ENCODE measurements around the gene RPL18. TPM values are rescaled to one million over a fixed set of nuclear protein-coding genes. Genes with fewer than 3 reads are reported as not detected.
A peak's percentile ranks its signal among the peaks of the same experiment; 100 is the strongest.

The RPL18 gene
- total and polyA plus RNA-seq, 9 of the 15 experiments (the other 6 are each of a cell fraction or from before 2014, with no cell fraction given), result 312 to 2,635 (median 1,653) TPM

GRCh38 chr19:48627865-48628314 is 8.9 kb upstream of the RPL18 start:
- no peak overlapping the region for H3K4me3 ChIP-seq
- FAIRE-seq (no peak), ATAC-seq (no peak), DNase-seq (ENCODE audit: extremely low read depth in 1 of 4, low spot score in 3 of 4) (no peak)
- BruUV-seq (replicated peaks), result no TSS peak
- no peak overlapping the region for H2AFZ ChIP-seq (ENCODE audit: low read depth, low read length)
- intact Hi-C loops (cut with micrococcal nuclease) (no loop called here), in situ Hi-C loops (cut with MboI) (no loop called here)
- no peaks in the 10 kb centered on the region for H4K20me1 ChIP-seq (replicated peaks; ENCODE audit: control insufficient read depth, insufficient read depth, low read length)
- H3K27ac ChIP-seq (ENCODE audit: extremely low read depth, low read depth, low read length), result no peak overlapping the region
- no peak overlapping the region for H3K4me2 ChIP-seq (ENCODE audit: insufficient read depth, low read length)
- ChIA-PET CTCF (ENCODE audit: low intra/inter-chr PET ratio) (no interaction called here), POLR2A (interaction anchor here (0.9 to 1.3 kb wide), 4 partner anchors 9 to 13 kb away, joined by 3 to 4 read pairs (median 4); partner anchors contain the start of genes FAM83E, RPL18 and SPHK2)
- peaks cover 5% of the 10 kb centered on the region; the same call in 1 of the 3 replicates for H3K36me3 ChIP-seq (ENCODE audit: control insufficient read depth, insufficient read depth, low read length)
- H3K79me2 ChIP-seq (ENCODE audit: control insufficient read depth, insufficient read depth, low read length), result no peaks in the 10 kb centered on the region
- H3K4me1 ChIP-seq (replicated peaks in 1 of 2; ENCODE audit: control insufficient read depth in 2 of 2, insufficient read depth in 2 of 2, low read length in 2 of 2), result peaks cover 22 to 75% of the 10 kb centered on the region in 2 experiments
- peak overlapping the region in 1 of 2 experiments; percentile 71; a peak in 1 of 4 replicates for H3K9ac ChIP-seq (ENCODE audit: insufficient read depth in 1 of 2, low read depth in 2 of 2, low read length in 2 of 2)
- H3K9me1 ChIP-seq (ENCODE audit: control insufficient read depth, insufficient read depth, low read length), result no peaks in the 10 kb centered on the region
- H3K27me3 ChIP-seq (ENCODE audit: control insufficient read depth in 2 of 2, insufficient read depth in 2 of 2, low read length in 2 of 2), result no peaks in the 10 kb centered on the region
- WGBS (ENCODE audit: insufficient coverage, low coverage, missing lambda C conversion rate), result 81% methylated on average over 11 of the region's 17 CpGs
- H3K9me3 ChIP-seq (replicated peaks; ENCODE audit: control insufficient read depth, insufficient read depth, low read depth, low read length), result no peaks in the 10 kb centered on the region
- no peak for TF ChIP-seq HDAC6 (IDR thresholded peaks at IDR 0.05; ENCODE audit: low read depth, low read length)
- peak; percentile 33; the same call in 1 of the 2 replicates for TF ChIP-seq RBFOX2 (IDR thresholded peaks at IDR 0.05; ENCODE audit: low read depth, low read length)
- TF ChIP-seq POLR2G (IDR thresholded peaks at IDR 0.05; ENCODE audit: low read depth, low read length), result peak; percentile 25; the same call in 1 of the 2 replicates

GRCh38 chr19:48627201-48627864 is 8.4 kb upstream of the RPL18 start:
- H2AFZ ChIP-seq (ENCODE audit: low read depth, low read length), result no peak overlapping the region
- TF ChIP-seq STAT5B (CRISPR knock-in tag; IDR thresholded peaks at IDR 0.05), result no peak
- TF ChIP-seq FOXK2 (conservative IDR thresholded peaks at IDR 0.05 in 1 of 2, IDR thresholded peaks at IDR 0.05 in 1 of 2; ENCODE audit: low read depth in 2 of 2), result no peak
- TF ChIP-seq BACH1 (tag; IDR thresholded peaks at IDR 0.05), result no peak
- TF ChIP-seq ZSCAN29 (IDR thresholded peaks at IDR 0.05), result no peak
- no peak for TF ChIP-seq GABPB2 (CRISPR knock-in tag; conservative IDR thresholded peaks at IDR 0.05)
- no peak for TF ChIP-seq ELK3 (CRISPR knock-in tag; IDR thresholded peaks at IDR 0.05)
- TF ChIP-seq SREBF1 (IDR thresholded peaks at IDR 0.05; ENCODE audit: borderline replicate concordance, low read depth, low read length), result no peak
- TF ChIP-seq FOXJ3 (CRISPR knock-in tag; IDR thresholded peaks at IDR 0.05), result no peak
- TF ChIP-seq GATA2 (CRISPR knock-in tag; IDR thresholded peaks at IDR 0.05), result no peak
- ChIA-PET POLR2A (interaction anchor here (0.6 to 1.3 kb wide), 4 partner anchors 8 to 112 kb away, joined by 3 to 4 read pairs (median 4); partner anchors contain the start of genes FAM83E, RPL18 and SPHK2), CTCF (ENCODE audit: low intra/inter-chr PET ratio) (no interaction called here)
- H3K4me1 ChIP-seq (replicated peaks in 1 of 2; ENCODE audit: control insufficient read depth in 2 of 2, insufficient read depth in 2 of 2, low read length in 2 of 2), result peaks cover 16 to 70% of the 10 kb centered on the region in 2 experiments
- H3K27ac ChIP-seq (ENCODE audit: extremely low read depth, low read depth, low read length), result no peak overlapping the region
- H3K79me2 ChIP-seq (ENCODE audit: control insufficient read depth, insufficient read depth, low read length), result no peaks in the 10 kb centered on the region
- intact Hi-C loops (cut with micrococcal nuclease) (no loop called here), in situ Hi-C loops (cut with MboI) (no loop called here)
- H3K4me2 ChIP-seq (ENCODE audit: insufficient read depth, low read length), result no peak overlapping the region
- peak overlapping the region in 1 of 2 experiments; percentile 71; a peak in 2 of 4 replicates for H3K9ac ChIP-seq (ENCODE audit: insufficient read depth in 1 of 2, low read depth in 2 of 2, low read length in 2 of 2)
- WGBS (ENCODE audit: insufficient coverage, low coverage, missing lambda C conversion rate), result 32% methylated on average over 2 of the region's 6 CpGs
- no peak overlapping the region for H3K4me3 ChIP-seq
- BruUV-seq (replicated peaks), result no TSS peak
- H3K9me3 ChIP-seq (replicated peaks; ENCODE audit: control insufficient read depth, insufficient read depth, low read depth, low read length), result no peaks in the 10 kb centered on the region
- DNase-seq (ENCODE audit: extremely low read depth in 1 of 4, low spot score in 3 of 4) (no peak), FAIRE-seq (no peak), ATAC-seq (no peak)
- no peaks in the 10 kb centered on the region for H4K20me1 ChIP-seq (replicated peaks; ENCODE audit: control insufficient read depth, insufficient read depth, low read length)
- peaks cover 5% of the 10 kb centered on the region; the same call in 1 of the 3 replicates for H3K36me3 ChIP-seq (ENCODE audit: control insufficient read depth, insufficient read depth, low read length)
- H3K27me3 ChIP-seq (ENCODE audit: control insufficient read depth in 2 of 2, insufficient read depth in 2 of 2, low read length in 2 of 2), result no peaks in the 10 kb centered on the region
- no peaks in the 10 kb centered on the region for H3K9me1 ChIP-seq (ENCODE audit: control insufficient read depth, insufficient read depth, low read length)

Data from K562 (cell line).